M059J (cell line): ENCODE results near the gene OGDHL. TPM values are rescaled to one million over a fixed set of nuclear protein-coding genes. Genes with fewer than 3 reads are reported as not detected.
"Not testable (repeated sequence)": the region's sequence is repeated elsewhere in the genome, so short reads cannot be mapped to it uniquely, and the experiment has no call there.

Experiments
- DNase-seq: peaks from one replicate; pipeline ENCODE4 v3.0.0-alpha.2; 2012; ENCODE audit warnings: low read depth
- total RNA-seq: library from RNA; depleted of rRNA; stranded (reverse); fragments of >200 nt; shearing (Covaris generic); gene quantifications from 2 replicates; pipeline ENCODE4 v1.2.3, GENCODE V29; 2014

Gene OGDHL
- total RNA-seq, 1 experiment from 2014 or later = 3.0 TPM

DNA sequence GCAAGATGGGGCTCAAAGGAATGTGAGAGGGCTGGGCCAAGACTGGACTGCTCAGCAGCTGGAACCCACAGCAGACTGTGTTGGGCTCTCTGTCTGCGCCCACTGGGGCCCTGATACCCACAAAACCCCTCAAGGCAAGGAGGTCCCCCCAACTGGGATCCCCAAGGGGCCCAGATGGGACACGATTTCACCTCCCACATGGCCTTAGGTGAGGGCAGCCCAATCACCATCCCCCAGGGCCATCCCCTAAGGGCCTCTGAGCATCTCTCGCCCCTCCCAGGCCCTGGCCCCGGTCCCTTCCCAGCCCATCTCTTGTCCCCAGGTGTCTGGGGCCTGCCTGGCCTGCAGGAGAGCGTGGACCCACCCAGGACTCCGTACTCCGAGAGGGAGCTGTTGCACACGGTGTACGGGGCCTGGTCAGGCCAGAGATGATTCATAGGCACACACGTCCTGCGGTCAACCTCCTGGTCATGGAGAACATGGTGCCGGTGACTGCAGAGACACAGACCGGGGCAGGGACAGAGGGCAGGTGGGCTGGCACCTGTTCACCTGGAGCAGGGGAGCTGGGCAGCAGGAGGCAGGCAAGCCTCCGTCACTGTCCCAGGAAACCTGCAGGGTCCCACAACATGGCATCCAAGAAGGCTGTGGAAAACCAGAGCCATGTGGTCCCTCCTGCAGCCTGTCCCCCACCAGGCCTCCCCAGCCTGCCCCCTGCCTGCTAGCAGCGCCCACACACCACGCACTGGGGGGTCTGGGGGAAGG, 21.6 kb downstream of the OGDHL start:
- no peak for DNase-seq

GRCh38 chr10:49739426-49739825, 22.7 kb downstream of the OGDHL start:
- no peak for DNase-seq

DNA sequence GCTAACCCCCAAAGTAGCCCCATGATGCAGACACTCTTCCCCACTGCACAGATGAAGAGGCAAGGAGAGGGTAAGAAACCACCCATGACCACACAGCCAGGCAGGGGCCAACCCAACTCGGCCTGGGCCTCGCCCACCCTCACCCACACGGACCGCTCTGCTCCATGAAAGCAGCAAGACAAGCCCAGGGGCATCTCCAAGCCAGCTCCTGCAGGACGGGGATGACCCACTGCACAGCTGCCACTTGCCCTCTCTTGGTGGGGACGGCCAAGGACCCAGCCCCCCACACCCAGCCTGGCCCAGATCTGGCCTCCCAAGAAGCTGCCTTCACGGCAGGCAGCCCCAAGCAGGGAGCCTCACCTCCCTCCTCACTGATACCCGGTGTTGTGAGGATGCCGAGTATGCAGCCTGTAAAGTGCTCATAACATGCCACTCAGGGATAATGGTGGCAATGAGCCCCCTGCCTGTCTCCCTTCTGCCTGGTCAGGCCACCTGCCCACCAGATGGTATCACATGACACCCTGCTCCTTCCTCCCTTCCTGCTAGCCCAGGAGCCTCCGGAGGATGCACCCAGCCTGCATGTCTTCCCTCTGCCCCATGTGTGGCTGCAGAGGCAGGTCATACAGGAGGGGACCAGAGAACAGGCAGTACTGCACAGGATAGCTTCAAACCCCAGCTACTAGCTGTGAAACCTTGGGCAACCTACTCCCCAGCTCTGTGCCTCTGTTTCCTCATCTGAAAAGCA, 23.3 kb downstream of the OGDHL start:
- DNase-seq = no peak

DNA sequence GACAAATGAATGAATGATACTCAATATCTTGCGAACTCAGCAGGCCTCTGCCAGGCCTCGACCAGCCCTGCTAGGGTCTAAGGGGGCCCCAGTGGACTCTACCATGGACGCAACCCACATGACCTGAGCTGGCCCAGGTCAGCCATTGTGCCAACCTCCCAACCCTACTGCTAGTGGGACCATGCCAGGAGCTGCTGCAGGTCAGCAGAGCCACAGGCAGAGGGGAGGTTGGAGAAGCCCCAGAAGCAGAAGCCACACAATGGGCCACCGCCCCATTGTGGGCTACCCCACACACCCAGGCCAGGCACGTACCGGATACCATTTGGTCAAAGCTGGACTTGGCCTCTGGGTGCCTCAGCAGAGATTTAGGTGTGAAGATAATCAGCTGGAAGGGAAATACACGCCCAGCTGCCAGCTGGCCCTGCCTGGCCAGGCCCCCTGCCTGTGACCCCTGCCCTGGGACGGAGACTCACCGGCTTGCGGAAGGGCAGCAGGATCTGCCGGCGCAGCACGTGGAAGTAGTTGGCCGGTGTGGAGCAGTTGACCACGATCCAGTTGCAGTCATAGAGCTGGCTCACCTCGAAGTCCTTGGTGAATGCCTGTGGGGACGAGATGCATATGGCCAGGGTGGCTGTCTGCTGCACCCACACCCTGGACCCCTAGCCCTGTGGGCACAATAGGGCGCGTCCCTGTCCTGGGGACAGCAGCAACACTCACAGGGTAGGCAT, 24.5 kb downstream of the OGDHL start:
- no peak for DNase-seq

GRCh38 chr10:49736564-49737113, 25.5 kb downstream of the OGDHL start:
- no peak for DNase-seq

DNA sequence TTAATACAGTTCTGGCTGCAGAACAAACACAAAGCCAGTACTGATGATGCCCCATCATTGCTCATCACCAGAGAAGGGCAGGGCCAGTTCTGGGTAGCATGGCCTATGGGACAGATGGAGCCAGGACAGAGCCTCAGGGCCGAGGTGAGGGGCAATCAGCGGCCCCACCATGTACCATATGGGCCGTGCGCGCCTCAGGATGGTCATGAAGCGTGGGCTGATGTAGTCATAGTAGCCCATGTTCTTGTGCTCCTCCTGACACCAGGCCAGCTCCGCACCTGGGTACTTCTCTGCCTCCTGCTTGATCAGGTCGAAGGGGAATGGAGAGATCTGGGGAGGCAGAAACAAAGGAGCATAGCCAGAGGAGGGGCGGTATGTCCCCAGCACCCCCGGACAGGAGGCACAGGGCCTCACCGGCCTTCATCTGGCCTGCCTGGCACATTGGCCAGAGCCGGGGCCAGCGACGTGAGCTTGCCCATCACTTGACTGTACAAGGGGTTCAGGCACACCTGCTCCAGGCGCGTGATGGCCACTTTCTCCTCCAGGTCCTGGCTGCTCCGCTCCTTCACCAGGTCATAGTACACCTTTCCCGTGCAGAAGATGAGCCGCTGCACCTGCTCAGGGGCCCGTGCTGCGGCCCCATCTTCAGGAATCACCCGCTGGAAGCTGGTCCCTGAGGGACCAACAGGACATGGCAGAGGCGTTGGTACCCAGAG, 26.1 kb downstream of the OGDHL start:
- no peak for DNase-seq

GRCh38 chr10:49735161-49735560, 27.0 kb downstream of the OGDHL start:
- DNase-seq = no peak

DNA sequence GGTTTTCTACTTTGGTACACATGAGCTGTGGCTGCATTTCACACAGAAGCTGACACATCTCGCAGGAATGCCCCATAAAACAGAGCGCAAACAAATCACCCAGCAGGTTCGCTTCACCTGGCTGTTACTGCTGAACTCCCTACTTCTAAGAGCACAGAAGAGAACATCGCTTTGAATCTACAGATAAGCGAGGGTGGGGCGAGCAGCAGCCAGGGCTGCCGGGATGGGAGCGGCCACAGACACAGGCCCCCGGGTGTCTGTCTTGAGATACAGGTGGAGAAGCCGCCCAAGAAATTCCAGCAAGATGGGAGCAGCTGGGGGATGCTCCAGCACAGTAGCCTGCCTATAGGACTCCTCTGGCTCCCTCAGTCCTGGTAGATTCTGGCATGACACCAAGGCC, 27.4 kb downstream of the OGDHL start:
- DNase-seq = no peak

DNA sequence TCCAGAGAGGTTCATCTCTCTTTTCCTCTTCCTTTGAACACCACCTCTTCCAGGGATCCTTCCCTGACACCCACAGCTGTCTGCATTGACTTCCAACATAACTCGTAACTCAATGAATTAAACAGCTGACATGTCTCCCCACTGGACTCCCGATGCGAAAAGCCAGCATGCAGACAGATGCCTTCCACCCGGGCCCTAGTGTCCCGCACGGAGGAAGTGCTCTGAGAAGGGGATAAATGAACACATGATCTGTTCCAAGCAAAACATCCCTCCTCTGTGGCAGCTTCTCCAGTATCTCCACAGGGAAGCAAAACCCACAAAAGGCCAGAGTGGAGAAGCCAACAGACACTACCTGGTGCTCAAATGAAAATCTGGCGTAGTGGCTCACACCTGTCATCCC, 28.3 kb downstream of the OGDHL start:
- no peak for DNase-seq

GRCh38 chr10:49726593-49726992, 35.5 kb downstream of the OGDHL start:
- no peak for DNase-seq

GRCh38 chr10:49715157-49715556, 47.0 kb downstream of the OGDHL start:
- DNase-seq = not testable (repeated sequence)

- DNase-seq = no peak
These were observed 48.9 kb downstream of the OGDHL start for GRCh38 chr10:49713266-49713665.

DNA sequence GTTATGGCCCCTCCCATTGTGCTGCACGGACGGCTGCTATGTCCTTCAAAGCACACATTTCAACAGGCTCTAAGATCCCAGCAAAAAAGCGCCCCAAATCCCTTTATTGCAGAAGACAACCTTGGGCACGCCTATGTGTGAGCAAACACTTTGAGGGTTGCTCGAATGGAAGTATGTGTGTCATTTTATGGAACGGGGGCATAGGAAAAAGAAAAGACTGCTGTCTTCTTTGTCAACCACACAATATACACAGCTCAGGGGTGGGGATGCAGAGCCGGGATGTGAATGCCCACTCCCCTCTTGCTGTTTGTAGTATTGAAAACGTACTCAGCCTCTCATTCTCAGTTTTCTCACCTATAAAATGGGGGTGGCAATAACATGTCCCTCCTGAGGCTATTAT, 50.6 kb downstream of the OGDHL start:
- no peak for DNase-seq

DNA sequence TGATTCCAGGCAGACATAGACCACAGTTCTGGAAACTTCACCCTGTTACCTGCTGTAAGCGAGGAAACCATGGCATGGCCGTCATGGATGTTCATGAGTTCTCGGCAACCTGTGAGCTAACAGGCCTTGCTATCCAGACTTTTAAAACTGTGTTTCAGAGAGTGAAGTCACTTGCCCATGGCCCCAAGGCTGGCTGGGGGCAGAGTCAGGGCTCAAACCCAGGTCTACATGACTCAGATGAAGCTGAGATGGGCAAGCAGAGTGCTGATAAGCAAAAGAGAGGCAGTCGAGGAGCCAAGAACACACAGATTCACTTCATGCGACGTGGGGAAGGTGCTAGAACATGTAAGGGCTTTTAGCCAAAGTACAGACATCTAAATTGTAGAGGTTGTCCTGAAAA, 51.2 kb downstream of the OGDHL start:
- no peak for DNase-seq

DNA sequence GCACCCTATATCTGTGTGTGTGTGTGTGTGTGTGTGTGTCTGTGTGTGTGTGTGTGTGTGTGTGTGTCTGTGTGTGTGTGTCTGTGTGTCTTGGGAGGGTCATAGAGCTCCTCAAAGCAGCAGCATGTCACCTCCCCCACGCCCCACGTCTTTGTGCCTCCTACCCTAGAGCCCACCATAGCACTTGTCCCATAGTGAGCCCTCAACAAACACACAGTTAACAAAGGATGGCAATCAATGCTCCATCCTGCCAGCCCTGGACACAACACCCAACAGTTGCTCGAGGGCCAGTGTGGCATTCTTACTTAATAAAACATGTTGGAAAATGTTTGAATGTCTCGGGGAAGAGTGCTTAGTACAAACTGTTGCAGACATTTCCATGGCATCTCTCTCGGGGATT, 52.2 kb downstream of the OGDHL start:
- no peak for DNase-seq

GRCh38 chr10:49707585-49707984, 54.5 kb downstream of the OGDHL start:
- DNase-seq = no peak

DNA sequence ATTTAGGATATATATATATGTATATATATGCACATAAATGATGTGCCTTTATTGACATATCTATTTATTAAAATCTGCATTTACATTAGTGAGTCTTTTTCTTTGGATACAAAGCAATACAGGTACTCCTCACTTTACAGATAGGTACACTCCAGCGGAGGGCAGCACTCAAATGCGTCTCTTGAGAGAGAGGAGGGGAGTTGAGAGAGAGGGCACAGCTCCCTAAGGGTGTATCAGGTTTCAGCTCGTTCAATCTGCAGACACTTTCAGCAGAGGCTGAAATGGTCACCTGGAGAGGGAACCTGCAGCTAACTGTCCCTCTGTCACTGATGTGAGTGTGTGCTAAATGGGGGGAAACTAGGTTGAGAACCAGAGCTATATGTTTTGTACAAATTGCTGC, 61.1 kb downstream of the OGDHL start:
- no peak for DNase-seq

DNA sequence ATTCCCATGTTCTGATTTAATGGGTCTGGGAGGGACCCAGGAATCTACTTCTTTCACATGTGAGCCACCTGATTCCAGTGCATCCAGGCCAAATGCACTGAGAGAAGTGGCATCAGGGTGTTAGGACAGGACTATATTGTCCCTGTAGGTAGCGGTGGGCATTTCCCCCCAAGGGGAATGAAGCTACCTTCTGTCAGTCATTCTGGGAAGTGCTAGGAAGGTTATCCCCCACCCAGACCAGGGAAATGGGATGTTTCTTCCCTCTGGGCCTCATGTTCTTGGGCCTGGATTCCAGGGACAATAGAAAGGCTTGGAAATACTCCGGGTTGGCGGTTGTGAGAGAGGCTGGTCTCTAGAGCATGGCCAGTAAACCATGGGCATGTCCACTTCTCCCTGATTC, 61.9 kb downstream of the OGDHL start:
- no peak for DNase-seq

GRCh38 chr10:49698679-49699078, 63.4 kb downstream of the OGDHL start:
- DNase-seq = no peak

DNA sequence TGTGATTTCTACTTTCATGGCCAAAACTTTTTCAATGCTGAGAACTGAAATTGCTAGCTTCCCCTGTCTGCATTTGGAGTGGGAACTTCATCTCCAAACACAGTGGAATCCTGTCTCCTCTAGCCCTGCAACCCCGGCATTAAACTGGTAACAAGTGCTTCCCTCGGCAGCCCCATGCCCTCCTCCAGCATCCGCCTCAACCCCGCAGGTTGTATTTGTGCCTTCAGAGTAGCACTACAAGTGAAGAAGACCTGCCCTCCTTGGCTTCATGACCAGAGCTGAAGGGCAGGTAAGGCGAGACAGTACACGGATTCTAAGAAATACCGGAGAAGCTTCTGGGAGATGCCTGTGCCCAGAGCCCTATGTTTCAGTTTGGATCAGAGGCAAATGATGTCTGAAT, 65.8 kb downstream of the OGDHL start:
- DNase-seq = no peak

- no peak for DNase-seq
These were observed 67.7 kb downstream of the OGDHL start for GRCh38 chr10:49694466-49694865.

GRCh38 chr10:49691588-49691987, 70.5 kb downstream of the OGDHL start:
- DNase-seq = no peak
